ENCODE data around the gene PLPP6.
A peak's percentile ranks its signal among the peaks of the same experiment; 100 is the strongest.
"Not testable (repeated sequence)": the region's sequence is repeated elsewhere in the genome, so short reads cannot be mapped to it uniquely, and the experiment has no call there.

The PLPP6 gene

GRCh38 chr9:4662108-4662988 lies at the start of gene PLPP6:
Gene PLPP6 (plus strand): TSS chr9:4662294. CDS start chr9:4662376, 82 bp downstream.
- DNase-seq (ENCODE audit: low spot score), result peak; percentile 90

DNA sequence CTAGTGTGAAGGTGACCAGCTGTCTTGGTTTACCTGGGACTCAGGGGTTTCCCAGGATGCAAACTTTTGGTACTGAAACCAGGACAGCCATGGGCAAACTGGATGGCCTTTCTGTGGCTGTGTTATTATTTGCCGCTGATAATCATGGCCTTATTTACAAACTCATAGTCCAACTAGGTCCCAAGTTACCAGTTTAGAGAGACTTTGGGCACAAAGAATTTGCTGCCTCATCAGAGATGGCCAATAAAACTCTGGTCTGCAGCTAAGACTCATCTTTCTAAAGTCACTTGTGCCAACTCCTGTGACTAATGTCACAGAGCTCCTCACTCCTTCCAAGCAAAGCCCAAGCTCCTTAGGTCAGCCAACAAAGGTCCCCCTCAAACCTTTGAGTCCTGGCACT lies 47.5 kb upstream of the PLPP6 start:
- DNase-seq (ENCODE audit: low spot score), result peak; percentile 26

DNA sequence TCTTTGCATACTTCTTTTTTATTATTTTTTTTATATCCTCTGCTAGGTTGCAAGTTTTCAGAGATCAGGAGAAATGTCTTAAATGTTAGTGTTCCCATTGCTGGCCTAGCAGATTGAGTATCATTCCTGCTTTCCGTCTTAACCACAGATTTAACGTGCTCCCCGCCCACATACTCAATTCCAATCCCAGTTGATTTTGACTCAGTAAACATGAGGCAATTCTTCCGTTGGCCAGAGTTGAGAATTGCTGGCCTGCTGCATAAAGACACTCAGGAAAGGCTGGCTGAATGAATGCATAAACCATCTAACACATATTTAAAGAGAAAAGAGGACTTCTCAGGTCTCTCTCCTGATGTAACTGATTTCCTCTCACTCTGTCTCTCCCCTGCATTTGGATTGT lies 46.8 kb upstream of the PLPP6 start:
- no peak for DNase-seq (ENCODE audit: low spot score)

GRCh38 chr9:4615778-4616177 lies 46.3 kb upstream of the PLPP6 start:
- DNase-seq (ENCODE audit: low spot score), result no peak

- DNase-seq (ENCODE audit: low spot score), result no peak
Measured at GRCh38 chr9:4617752-4618151, 44.3 kb upstream of the PLPP6 start.

DNA sequence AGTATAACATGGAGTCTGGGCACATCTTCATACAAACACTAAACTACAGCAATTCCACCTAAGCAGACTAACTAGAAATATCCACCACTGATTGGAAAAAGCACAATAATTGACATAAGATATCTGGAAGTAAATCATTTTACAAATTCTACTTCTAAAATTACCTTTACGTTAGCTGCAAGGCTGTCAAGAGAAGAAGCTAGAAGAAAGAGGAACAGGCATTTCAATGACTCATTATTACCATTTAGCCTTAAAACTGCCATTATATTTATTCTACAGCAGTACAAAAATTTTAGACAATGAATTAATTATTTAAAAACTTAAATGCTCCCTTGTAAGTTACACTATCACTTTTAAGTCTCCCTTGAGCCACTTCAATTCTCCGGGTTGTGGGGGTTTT lies 43.4 kb upstream of the PLPP6 start:
- DNase-seq (ENCODE audit: low spot score), result no peak

- no peak for DNase-seq (ENCODE audit: low spot score)
Measured at GRCh38 chr9:4620057-4620765, 41.9 kb upstream of the PLPP6 start.

DNA sequence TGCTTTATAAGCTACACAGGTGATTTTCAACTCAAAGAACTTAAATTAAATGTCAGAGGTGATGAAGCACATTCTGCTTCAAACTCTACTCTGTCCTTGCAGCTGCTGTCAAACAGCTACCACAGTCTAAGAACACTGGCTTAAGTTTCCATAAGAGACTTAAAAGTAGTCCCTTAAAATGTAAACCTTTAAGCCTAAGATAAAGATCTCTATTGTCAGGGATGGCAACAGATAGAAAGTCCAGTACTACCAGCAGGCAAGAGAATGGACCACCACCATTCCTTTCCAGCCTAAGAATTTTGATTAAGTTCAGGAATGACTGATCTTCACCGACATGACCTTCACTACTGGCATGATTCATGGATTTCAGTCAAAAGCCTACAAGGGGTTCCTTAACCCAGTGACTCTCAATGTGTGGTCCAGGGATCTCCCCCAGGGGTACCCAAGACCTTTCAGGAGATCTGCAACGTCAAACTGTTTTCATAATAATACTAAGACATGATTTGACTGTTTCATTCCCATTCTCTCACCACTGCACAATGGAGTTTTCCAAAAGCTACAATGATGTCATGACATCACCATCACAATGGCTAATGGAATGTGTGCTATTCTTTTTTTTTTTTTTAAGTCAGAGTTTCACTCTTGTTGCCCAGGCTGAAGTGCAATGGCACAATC lies 41.1 kb upstream of the PLPP6 start:
- DNase-seq (ENCODE audit: low spot score), result no peak

- no peak for DNase-seq (ENCODE audit: low spot score)
Measured at GRCh38 chr9:4622016-4622415, 40.1 kb upstream of the PLPP6 start.

DNA sequence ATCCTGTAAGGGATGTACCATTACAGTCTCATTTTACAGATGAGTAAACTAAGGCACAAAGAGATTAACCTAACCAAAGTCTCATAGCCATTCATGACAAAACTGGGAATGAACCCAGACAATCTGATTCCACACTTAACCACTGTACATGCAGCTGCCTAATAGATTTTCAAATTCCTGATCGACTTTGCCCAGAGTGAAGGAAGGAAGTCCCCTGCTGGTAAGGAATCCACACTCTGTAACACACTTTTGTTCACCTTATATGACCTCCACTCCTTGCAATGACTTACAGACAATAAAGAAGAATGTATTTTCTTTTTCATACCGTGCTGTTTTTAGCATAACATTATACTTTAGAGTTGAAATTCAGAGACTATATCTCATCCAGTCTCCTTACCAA lies 31.3 kb upstream of the PLPP6 start:
- no peak for DNase-seq (ENCODE audit: low spot score)

DNA sequence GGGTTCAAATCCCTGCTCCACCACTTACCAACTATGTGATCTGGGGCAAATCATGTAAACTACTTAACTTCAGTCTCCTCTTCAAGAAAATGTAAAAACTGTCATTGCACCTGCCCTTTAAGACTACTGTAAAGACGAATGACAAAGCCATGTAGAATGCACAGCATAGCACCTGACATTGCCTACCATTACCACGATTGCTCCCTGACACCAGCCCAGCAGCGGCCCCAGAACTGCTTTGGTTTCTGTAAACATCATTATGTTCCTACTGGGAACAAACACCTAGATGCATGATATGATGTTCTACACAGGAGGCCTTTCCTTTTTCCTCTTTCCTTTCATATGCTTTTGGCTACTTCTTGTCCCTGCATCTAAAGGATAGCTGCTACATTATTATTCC lies 23.1 kb upstream of the PLPP6 start:
- no peak for DNase-seq (ENCODE audit: low spot score)

DNA sequence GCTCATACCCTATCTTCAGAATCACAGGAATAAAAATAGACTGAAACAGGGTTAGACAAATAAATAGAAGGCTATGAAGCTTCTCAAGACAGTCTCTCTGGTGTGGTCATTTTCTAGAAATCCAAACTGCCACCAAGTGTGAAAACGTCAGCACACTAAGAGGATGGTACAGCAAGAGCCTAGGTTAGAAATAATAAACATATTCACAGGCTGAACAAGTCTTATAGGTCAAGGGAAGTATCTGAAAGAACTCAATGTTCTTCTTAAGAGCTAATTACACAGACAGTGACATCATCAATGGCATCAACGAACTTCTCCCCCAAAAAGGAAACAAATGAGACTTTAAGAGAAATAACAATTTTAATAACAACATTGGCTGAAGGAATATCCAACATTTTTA lies 22.7 kb upstream of the PLPP6 start:
- DNase-seq (ENCODE audit: low spot score), result no peak

DNA sequence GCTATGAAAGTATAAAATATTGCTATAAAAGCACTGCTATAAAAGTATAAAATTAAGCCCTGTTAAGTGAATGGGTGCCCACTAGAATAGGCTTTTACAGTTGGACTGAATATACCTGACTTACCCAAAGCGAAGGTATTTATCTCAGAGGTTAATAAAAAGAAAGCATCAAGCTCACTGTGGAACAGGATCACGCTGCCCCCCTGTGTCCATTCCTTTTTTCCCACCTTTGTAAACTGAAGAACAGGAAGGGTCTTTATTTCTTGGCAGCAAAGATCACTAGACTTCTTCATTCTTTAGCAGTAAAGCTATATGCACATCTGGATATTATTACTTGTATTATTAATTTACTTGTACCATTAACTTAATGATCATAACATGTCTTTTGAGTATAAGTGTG lies 22.1 kb upstream of the PLPP6 start:
- peak; percentile 39 for DNase-seq (ENCODE audit: low spot score)

DNA sequence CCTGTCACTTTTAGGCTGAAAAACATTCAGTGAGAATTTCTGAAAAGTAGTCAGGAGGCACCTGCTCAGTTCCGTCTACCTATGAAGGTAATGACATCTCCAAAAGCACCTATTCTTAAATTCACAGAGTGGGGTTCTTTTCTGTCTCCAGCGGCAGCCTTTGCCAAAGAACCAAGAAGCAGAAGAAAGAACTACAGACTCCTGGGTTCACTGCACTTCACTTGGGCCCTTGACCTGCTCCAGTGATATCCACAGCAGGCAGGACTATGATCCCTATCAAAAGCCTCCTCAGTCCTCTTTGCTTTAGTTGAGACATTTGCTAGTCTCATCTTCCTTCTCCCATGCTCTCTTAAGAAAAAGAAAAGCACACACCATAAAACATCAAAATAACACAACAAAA lies 19.7 kb upstream of the PLPP6 start:
- DNase-seq (ENCODE audit: low spot score), result no peak

- DNase-seq (ENCODE audit: low spot score), result no peak
Measured at GRCh38 chr9:4654084-4654483, 8.0 kb upstream of the PLPP6 start.

DNA sequence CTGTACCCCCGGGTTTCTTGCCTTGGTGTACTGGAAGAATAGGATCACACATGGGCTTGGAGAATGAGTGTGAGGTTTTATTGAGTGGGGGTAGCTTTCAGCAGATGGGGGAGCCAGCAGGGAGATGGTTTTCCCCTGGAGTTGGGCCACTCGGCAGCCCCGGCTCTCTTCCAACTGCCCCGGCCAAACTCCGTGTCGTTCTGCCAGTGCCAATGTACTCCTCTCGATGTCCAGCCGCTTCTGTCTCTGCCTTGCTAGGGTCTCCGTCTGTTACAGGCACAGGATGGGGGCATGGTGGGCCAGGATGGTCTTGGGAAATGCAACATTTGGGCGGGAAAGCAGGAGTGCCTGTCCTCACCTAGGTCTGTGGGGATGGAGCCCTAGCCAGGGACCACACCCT lies 7.6 kb upstream of the PLPP6 start:
- no peak for DNase-seq (ENCODE audit: low spot score)

GRCh38 chr9:4656196-4656595 lies 5.9 kb upstream of the PLPP6 start:
- DNase-seq (ENCODE audit: low spot score), result not testable (repeated sequence)

GRCh38 chr9:4656621-4657020 lies 5.5 kb upstream of the PLPP6 start:
- no peak for DNase-seq (ENCODE audit: low spot score)

GRCh38 chr9:4657426-4658159 lies 4.5 kb upstream of the PLPP6 start:
- DNase-seq (ENCODE audit: low spot score), result no peak

DNA sequence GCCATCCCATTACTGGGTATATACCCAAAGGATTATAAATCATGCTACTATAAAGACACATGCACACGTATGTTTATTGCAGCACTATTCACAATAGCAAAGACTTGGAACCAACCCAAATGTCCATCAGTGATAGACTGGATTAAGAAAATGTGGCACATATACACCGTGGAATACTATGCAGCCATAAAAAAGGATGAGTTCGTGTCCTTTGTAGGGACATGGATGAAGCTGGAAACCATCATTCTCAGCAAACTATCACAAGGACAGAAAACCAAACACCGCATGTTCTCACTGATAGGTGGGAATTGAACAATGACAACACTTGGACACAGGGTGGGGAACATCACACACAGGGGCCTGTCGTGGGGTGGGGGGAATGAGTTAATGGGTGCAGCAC lies 1.4 kb upstream of the PLPP6 start:
- DNase-seq (ENCODE audit: low spot score), result not testable (repeated sequence)

DNA sequence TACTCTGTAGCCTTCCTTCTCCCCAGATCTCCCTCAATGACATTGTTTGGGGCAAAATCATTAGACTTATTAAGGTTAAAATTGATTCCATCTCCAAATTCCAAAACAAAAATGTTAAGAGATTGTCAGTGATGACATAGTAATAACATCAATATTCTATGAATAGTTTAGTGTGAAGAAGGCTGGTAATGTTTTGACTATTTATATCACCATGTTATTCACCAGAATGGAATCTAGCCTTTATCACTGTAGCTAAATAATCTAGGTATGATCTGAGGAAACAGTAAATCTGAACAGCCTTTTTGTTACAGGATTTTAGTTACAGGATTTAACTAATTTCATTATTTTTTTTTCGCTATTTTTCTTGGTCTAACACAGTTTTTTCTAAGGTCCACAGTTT lies 929 bp upstream of the PLPP6 start:
- peak; percentile 38 for DNase-seq (ENCODE audit: low spot score)

GRCh38 chr9:4661611-4662010 lies 483 bp upstream of the PLPP6 start:
- DNase-seq (ENCODE audit: low spot score), result no peak

Data from RKO (cell line).